Measurements from ENCODE around the gene RXFP2.

Gene RXFP2

DNA sequence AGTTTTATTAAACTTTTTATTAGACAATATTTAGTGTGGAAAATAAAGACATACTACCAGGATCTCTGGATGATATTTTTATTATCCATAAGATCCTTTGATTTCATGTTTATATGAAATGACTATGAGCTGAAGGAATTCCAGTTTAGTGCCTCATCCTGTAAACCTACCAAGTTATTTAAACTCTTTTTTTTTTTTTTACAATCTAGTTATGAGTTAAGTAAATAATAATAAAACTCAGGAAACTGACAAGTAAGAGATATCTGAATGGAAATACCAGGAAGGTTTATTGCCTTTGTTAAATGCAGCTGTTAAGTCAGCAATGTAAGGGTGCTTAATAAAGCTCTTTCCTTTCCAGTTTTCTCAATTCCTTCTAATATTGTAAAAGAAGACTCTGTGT lies 53.9 kb downstream of the RXFP2 start:
- H3K36me3 ChIP-seq (ENCODE audit: insufficient read depth, low read length), result no peaks in the 10 kb centered on the region
- H3K79me2 ChIP-seq (ENCODE audit: insufficient read depth, low read length), result no peaks in the 10 kb centered on the region
- H3K27me3 ChIP-seq (ENCODE audit: insufficient read depth, low read length, poor library complexity, severe bottlenecking), result no peaks in the 10 kb centered on the region
- no peaks in the 10 kb centered on the region for H3K9me3 ChIP-seq (ENCODE audit: insufficient read depth, low read depth, low read length)
- no peak overlapping the region for H3K9ac ChIP-seq (ENCODE audit: low read depth, low read length, poor library complexity, severe bottlenecking)
- TF ChIP-seq, protein P1, sequence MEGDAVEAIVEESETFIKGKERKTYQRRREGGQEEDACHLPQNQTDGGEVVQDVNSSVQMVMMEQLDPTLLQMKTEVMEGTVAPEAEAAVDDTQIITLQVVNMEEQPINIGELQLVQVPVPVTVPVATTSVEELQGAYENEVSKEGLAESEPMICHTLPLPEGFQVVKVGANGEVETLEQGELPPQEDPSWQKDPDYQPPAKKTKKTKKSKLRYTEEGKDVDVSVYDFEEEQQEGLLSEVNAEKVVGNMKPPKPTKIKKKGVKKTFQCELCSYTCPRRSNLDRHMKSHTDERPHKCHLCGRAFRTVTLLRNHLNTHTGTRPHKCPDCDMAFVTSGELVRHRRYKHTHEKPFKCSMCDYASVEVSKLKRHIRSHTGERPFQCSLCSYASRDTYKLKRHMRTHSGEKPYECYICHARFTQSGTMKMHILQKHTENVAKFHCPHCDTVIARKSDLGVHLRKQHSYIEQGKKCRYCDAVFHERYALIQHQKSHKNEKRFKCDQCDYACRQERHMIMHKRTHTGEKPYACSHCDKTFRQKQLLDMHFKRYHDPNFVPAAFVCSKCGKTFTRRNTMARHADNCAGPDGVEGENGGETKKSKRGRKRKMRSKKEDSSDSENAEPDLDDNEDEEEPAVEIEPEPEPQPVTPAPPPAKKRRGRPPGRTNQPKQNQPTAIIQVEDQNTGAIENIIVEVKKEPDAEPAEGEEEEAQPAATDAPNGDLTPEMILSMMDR (conservative IDR thresholded peaks at IDR 0.05; ENCODE audit: low read length), result no peak
- no peak for TF ChIP-seq EZH2phosphoT487 (IDR thresholded peaks at IDR 0.05; ENCODE audit: borderline replicate concordance)
- no peaks in the 10 kb centered on the region for H4K20me1 ChIP-seq (ENCODE audit: insufficient read depth, low read length, poor library complexity, severe bottlenecking)
- H2AFZ ChIP-seq (ENCODE audit: low read length), result no peak overlapping the region
- H3K4me1 ChIP-seq (ENCODE audit: insufficient read depth, low read length, poor library complexity, severe bottlenecking), result peaks cover 16% of the 10 kb centered on the region
- H3K4me2 ChIP-seq (ENCODE audit: low read depth, low read length, poor library complexity, severe bottlenecking), result no peak overlapping the region
- no peaks in the 10 kb centered on the region for H3F3A ChIP-seq (ENCODE audit: low read depth)
- no peak overlapping the region for H3K4me3 ChIP-seq (ENCODE audit: low read length, poor library complexity, severe bottlenecking)
- H3K9me2 ChIP-seq (replicated peaks; ENCODE audit: low read depth, low read length), result no peaks in the 10 kb centered on the region

- no peaks in the 10 kb centered on the region for H3K79me2 ChIP-seq (ENCODE audit: insufficient read depth, low read length)
- no peaks in the 10 kb centered on the region for H3K9me3 ChIP-seq (ENCODE audit: insufficient read depth, low read depth, low read length)
- no peaks in the 10 kb centered on the region for H3K9me2 ChIP-seq (replicated peaks; ENCODE audit: low read depth, low read length)
- no peaks in the 10 kb centered on the region for H3F3A ChIP-seq (ENCODE audit: low read depth)
- H4K20me1 ChIP-seq (ENCODE audit: insufficient read depth, low read length, poor library complexity, severe bottlenecking), result no peaks in the 10 kb centered on the region
- TF ChIP-seq EZH2phosphoT487 (IDR thresholded peaks at IDR 0.05; ENCODE audit: borderline replicate concordance), result no peak
- H3K36me3 ChIP-seq (ENCODE audit: insufficient read depth, low read length), result no peaks in the 10 kb centered on the region
- no peak overlapping the region for H3K4me3 ChIP-seq (ENCODE audit: low read length, poor library complexity, severe bottlenecking)
- no peaks in the 10 kb centered on the region for H3K27me3 ChIP-seq (ENCODE audit: insufficient read depth, low read length, poor library complexity, severe bottlenecking)
- H3K9ac ChIP-seq (ENCODE audit: low read depth, low read length, poor library complexity, severe bottlenecking), result no peak overlapping the region
- peak overlapping the region; percentile 60; the same call in 1 of the 2 replicates for H2AFZ ChIP-seq (ENCODE audit: low read length)
- peaks cover 16% of the 10 kb centered on the region for H3K4me1 ChIP-seq (ENCODE audit: insufficient read depth, low read length, poor library complexity, severe bottlenecking)
- H3K4me2 ChIP-seq (ENCODE audit: low read depth, low read length, poor library complexity, severe bottlenecking), result no peak overlapping the region
Observed at GRCh38 chr13:31794452-31794851, 55.1 kb downstream of the RXFP2 start.

- Histone ChIP-seq H3F3A (ENCODE audit: low read depth) (no peaks in the 10 kb centered on the region), H3K4me3 (ENCODE audit: low read length, poor library complexity, severe bottlenecking) (no peak overlapping the region)
Observed at GRCh38 chr13:31797154-31797775, 57.9 kb downstream of the RXFP2 start.

More at GRCh38 chr13:31797154-31797775, 57.9 kb downstream of the RXFP2 start:
- no peak for TF ChIP-seq EZH2phosphoT487 (IDR thresholded peaks at IDR 0.05; ENCODE audit: borderline replicate concordance)
- TF ChIP-seq, protein P1 (conservative IDR thresholded peaks at IDR 0.05; ENCODE audit: low read length), result peak; percentile 55
- Histone ChIP-seq H3K4me2 (ENCODE audit: low read depth, low read length, poor library complexity, severe bottlenecking) (no peak overlapping the region), H3K4me1 (ENCODE audit: insufficient read depth, low read length, poor library complexity, severe bottlenecking) (peaks cover 30% of the 10 kb centered on the region), H3K9me3 (ENCODE audit: insufficient read depth, low read depth, low read length) (no peaks in the 10 kb centered on the region), H3K79me2 (ENCODE audit: insufficient read depth, low read length) (no peaks in the 10 kb centered on the region), H3K9me2 (replicated peaks; ENCODE audit: low read depth, low read length) (no peaks in the 10 kb centered on the region), H3K27me3 (ENCODE audit: insufficient read depth, low read length, poor library complexity, severe bottlenecking) (no peaks in the 10 kb centered on the region), H3K36me3 (ENCODE audit: insufficient read depth, low read length) (no peaks in the 10 kb centered on the region), H2AFZ (ENCODE audit: low read length) (peak overlapping the region; percentile 65; the same call in 1 of the 2 replicates), H4K20me1 (ENCODE audit: insufficient read depth, low read length, poor library complexity, severe bottlenecking) (no peaks in the 10 kb centered on the region), H3K9ac (ENCODE audit: low read depth, low read length, poor library complexity, severe bottlenecking) (no peak overlapping the region)

All from Loucy (cell line).